LNCaP clone FGC (cell line): Measurements from ENCODE around the gene XK.

Experiments
- DNase-seq: peaks from one replicate; pipeline ENCODE4 v3.0.0-alpha.2; 2011; ENCODE audit warnings: low read depth
- H3K4me3 ChIP-seq: 2 replicates; pipeline ENCODE4 v1.5.1; 2011; ENCODE audit warnings: mild to moderate bottlenecking, low read depth, low read length, control low read depth
- TF ChIP-seq, protein P1 (sequence below): IDR thresholded peaks from 2 replicates; pipeline ENCODE4 v1.5.1; 2012; ENCODE audit warnings: mild to moderate bottlenecking; ENCODE audit not compliant: control insufficient read depth, insufficient read depth; ENCODE audit errors: extremely low read depth

Gene XK

DNA sequence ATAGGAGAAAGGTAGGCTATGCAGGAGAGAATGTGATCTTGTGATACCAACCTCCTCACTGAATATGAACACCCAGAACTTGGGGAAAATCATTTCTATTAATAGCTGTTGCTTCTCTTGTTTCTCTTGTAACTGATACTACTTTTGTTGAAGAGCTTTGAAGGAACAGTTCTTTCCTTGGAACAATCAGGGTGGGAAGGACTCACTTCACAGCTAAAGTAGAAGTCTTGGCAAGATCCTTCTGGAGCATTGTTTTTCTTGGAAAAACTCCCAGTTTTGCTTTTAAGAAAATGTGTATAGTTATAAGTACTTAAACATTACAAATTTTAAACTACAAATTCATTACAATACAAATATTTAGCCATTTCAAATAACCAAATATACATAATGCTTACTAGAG lies 19.1 kb upstream of the XK start:
- TF ChIP-seq, protein P1, sequence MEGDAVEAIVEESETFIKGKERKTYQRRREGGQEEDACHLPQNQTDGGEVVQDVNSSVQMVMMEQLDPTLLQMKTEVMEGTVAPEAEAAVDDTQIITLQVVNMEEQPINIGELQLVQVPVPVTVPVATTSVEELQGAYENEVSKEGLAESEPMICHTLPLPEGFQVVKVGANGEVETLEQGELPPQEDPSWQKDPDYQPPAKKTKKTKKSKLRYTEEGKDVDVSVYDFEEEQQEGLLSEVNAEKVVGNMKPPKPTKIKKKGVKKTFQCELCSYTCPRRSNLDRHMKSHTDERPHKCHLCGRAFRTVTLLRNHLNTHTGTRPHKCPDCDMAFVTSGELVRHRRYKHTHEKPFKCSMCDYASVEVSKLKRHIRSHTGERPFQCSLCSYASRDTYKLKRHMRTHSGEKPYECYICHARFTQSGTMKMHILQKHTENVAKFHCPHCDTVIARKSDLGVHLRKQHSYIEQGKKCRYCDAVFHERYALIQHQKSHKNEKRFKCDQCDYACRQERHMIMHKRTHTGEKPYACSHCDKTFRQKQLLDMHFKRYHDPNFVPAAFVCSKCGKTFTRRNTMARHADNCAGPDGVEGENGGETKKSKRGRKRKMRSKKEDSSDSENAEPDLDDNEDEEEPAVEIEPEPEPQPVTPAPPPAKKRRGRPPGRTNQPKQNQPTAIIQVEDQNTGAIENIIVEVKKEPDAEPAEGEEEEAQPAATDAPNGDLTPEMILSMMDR, result no peak
- no peak overlapping the region for H3K4me3 ChIP-seq
- peak; percentile 50 for DNase-seq

DNA sequence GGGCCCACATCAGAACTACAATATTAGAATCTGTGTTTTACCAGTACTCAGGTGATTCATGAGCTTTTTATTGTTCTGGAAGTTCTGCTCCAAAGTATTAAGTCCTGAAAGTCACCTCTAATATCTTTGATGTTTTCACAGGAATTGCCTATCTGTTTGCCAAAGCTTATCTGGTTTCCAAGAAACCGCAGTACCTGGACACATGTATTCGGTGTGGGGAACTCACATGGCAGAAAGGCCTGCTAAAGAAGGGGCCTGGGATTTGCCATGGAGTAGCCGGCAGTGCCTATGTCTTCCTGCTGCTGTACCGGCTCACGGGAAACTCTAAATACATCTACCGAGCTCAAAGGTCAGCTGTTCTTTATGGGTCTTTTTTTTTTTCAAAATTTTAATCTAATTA lies 18.4 kb upstream of the XK start:
- DNase-seq, result no peak
- no peak overlapping the region for H3K4me3 ChIP-seq
- TF ChIP-seq, protein P1, result no peak

DNA sequence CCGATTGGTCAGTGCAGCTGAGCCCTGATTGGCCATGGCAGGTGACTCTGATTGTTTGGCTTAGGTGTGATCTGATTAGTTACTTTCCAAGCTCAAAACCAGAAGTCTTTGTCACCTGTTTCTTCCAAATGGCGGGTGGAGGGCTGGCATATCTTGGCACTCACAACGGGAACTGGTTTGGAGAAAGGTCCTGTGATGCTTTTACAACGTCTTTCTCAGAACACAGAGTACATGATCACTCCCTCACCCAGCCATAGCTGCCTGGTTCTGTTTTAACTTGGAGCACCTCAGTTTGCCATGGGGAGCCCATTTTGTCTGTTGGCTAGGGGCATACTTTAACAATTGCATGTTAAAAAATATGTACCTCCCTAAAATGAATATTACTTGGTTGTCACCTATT lies 13.0 kb upstream of the XK start:
- DNase-seq, result no peak
- TF ChIP-seq, protein P1, result no peak
- no peak overlapping the region for H3K4me3 ChIP-seq

DNA sequence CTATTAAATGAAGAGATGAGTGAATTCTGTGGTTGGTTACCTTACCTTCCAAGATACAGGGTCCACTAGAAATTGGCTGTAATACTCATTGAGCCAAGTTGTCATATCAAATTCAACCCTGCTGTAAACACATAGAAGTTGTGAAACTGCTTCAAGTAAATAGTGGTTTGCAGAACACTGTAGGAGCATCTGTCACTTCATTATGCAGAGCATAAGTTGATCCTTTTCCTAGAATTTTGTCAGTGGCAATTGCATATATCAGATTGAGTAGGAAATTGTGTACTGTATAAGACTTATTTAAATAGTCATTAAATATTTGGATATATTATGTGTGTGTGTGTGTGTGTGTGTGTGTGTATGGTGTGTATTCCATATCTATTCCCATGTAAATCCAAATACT lies 8.8 kb upstream of the XK start:
- TF ChIP-seq, protein P1, result no peak
- no peak overlapping the region for H3K4me3 ChIP-seq
- DNase-seq, result no peak

DNA sequence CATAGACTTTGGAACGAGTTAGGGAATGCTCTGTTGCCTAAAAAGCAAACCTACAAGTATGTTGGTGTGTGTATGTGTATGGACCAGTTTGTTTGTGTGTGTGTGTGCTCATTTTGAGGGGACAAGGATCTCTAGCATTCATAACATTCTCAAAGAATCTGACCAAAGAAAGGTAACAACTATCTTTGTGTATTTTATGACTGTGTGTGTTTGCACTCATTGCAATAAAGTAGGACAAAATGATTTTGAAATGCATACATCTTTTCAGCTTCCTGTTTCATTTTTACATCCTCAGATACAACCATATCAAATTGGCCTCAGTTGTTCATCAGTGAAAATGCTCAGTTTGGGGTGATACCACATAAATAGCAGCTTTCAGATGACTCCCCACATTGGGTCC lies 8.3 kb upstream of the XK start:
- DNase-seq, result no peak
- TF ChIP-seq, protein P1, result no peak
- no peak overlapping the region for H3K4me3 ChIP-seq

DNA sequence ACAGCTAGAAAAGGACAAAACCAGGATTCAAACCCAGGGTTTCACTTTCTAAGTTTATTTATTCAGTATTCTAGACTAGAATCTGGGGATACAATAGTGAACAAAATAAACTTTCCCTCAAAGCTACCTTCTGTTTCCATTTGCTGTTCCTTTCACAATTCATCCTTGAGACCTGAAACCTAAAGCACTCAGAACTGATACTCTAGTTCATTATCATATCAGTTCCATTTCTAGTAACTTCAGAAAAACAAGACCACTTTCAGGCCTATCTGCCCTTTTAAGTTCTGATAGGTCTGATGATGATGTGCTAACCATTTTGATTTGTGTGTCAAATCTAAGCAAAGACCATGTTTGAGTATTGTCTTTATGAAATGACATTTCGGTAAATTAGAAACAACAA lies 7.8 kb upstream of the XK start:
- H3K4me3 ChIP-seq, result no peak overlapping the region
- TF ChIP-seq, protein P1, result no peak
- DNase-seq, result no peak

DNA sequence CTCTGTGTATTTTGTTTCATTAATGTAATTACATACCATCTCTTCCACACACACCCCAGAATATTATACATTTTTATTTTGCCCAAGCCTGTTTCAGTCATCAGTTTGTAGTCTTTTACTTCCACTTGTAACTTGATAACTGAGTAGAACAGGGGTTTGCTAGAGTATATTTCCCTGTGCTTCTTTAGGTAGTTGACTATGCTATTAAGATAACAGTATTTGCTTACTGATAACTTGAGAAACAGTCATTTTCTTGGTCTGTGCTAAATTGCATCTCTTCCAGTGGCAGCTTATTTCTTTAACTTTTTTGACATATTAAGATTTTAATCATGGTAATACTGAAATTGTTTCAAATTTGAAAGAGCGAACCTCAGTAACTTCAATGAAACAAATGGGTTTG lies 7.0 kb upstream of the XK start:
- H3K4me3 ChIP-seq, result no peak overlapping the region
- DNase-seq, result no peak
- TF ChIP-seq, protein P1, result no peak
